SU-DHL-6 (cell line): ENCODE results near the gene NPAS2.

Experiments
- CTCF ChIP-seq: fragments of 200-600 bp; sonication (generic); IDR thresholded peaks from one replicate; pipeline ENCODE4 v1.5.1; 2017; ENCODE audit warnings: antibody characterized with exemption, mild to moderate bottlenecking, low read length, moderate library complexity; ENCODE audit not compliant: insufficient read depth, poor library complexity, severe bottlenecking
- EZH2phosphoT487 ChIP-seq: fragments of 200-600 bp; sonication (generic), shearing (Covaris generic); conservative IDR thresholded peaks from 2 replicates; pipeline ENCODE4 v1.6.1; 2018; ENCODE audit warnings: mild to moderate bottlenecking, antibody characterized with exemption, low read length, moderate library complexity, mixed read lengths

GRCh38 chr2:100785626-100786296 lies 34.2 kb upstream of the NPAS2 start:
- TF ChIP-seq CTCF, result no peak
- TF ChIP-seq EZH2phosphoT487, result no peak
